ENCODE measurements around the gene CDHR3. TPM values are rescaled to one million over a fixed set of nuclear protein-coding genes. Genes with fewer than 3 reads are reported as not detected.

The CDHR3 gene
- total and polyA plus RNA-seq, 4 donors = 10.5 to 80.3 (median 36.0) TPM

DNA sequence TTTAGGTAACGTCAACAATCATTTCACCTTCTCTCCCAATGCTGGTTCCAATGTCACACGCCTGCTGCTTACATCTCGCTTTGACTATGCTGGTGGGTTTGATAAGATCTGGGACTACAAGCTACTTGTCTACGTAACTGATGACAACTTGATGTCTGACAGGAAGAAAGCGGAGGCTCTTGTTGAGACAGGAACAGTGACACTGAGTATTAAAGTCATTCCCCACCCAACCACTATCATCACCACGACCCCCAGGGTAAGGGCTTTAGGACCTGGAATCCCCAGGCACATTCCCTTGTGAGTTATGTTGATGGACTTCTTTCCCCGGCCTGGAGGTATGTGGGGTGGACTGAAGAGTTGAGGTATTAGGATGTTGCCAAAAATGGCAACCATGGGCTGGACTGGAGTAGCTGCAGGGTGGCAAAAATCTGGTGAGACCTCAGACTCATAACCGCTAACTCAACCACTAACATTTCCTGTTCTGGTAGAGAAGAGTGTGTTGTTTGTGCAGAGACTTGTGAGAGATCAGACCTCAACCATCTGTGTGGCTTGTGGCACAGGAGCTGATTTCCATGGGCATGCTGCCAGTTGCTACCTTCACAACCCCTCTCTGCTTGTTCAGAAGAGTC, 59.2 kb downstream of the CDHR3 start:
- peaks cover 0 to 33% (median 0%) of the 10 kb centered on the region in 5 donors for H3K4me1 ChIP-seq (ENCODE audit: control insufficient read depth in 5 of 5, insufficient read depth in 5 of 5, low read length in 5 of 5)
- H3K4me3 ChIP-seq = no peak overlapping the region
- DNase-seq (no peak), ATAC-seq (ENCODE audit: insufficient read depth, low FRiP score) (peak; percentile 27)
- WGBS, 2 donors = 45 to 71% methylated on average over 8 of the region's 8 CpGs
- no peak overlapping the region for H3K9ac ChIP-seq (ENCODE audit: insufficient read depth in 1 of 2, low read length in 2 of 2)
- H3K36me3 ChIP-seq (ENCODE audit: control insufficient read depth in 4 of 4, insufficient read depth in 4 of 4, low read length in 4 of 4) = no peaks in the 10 kb centered on the region
- no peak for TF ChIP-seq CTCF (IDR thresholded peaks at IDR 0.05; ENCODE audit: control extremely low read depth, extremely low read depth)
- no peaks in the 10 kb centered on the region for H3K27me3 ChIP-seq (ENCODE audit: control insufficient read depth in 3 of 3, insufficient read depth in 3 of 3, low read length in 2 of 3)
- no peak overlapping the region for H3K27ac ChIP-seq (ENCODE audit: low read depth in 1 of 2, low read length in 1 of 2)
- no peaks in the 10 kb centered on the region for H3K9me3 ChIP-seq (ENCODE audit: control insufficient read depth in 4 of 4, insufficient read depth in 3 of 4, low read length in 3 of 4)

- WGBS, 2 donors = 63 to 77% methylated on average over 6 of the region's 6 CpGs
- Histone ChIP-seq H3K36me3 (ENCODE audit: control insufficient read depth in 4 of 4, insufficient read depth in 4 of 4, low read length in 4 of 4) (no peaks in the 10 kb centered on the region), H3K27ac (ENCODE audit: low read depth in 1 of 2, low read length in 1 of 2) (no peak overlapping the region), H3K9me3 (ENCODE audit: control insufficient read depth in 4 of 4, insufficient read depth in 3 of 4, low read length in 3 of 4) (no peaks in the 10 kb centered on the region), H3K9ac (ENCODE audit: insufficient read depth in 1 of 2, low read length in 2 of 2) (no peak overlapping the region), H3K4me1 (ENCODE audit: control insufficient read depth in 5 of 5, insufficient read depth in 5 of 5, low read length in 5 of 5) (peaks cover 0 to 30% (median 0%) of the 10 kb centered on the region in 5 donors), H3K4me3 (no peak overlapping the region), H3K27me3 (ENCODE audit: control insufficient read depth in 3 of 3, insufficient read depth in 3 of 3, low read length in 2 of 3) (no peaks in the 10 kb centered on the region)
- no peak for TF ChIP-seq CTCF (IDR thresholded peaks at IDR 0.05; ENCODE audit: control extremely low read depth, extremely low read depth)
- DNase-seq (no peak), ATAC-seq (ENCODE audit: insufficient read depth, low FRiP score) (no peak)
Observed at GRCh38 chr7:106023369-106024322, 60.6 kb downstream of the CDHR3 start.

DNA sequence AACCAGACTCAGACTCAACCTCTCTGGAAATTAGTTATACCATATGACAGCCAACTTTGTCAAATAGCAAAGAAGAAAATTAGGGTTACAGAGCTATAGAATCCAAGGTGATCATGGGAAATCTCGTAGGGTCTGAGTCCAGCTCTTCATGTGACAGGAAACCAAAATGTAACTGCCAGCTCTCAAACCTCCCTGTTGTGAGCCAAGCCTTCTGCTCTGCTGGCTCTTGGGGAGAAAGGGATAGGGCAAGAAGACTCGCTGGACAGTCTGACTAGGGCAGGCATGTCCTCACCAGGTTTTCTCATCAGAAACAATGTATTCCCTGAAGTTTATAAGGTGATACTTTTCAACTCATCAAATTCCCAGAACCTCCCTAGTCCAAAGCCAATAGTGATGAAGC, 63.0 kb downstream of the CDHR3 start:
- ATAC-seq (ENCODE audit: insufficient read depth, low FRiP score) (no peak), DNase-seq (no peak)
- H3K27ac ChIP-seq (ENCODE audit: low read depth in 1 of 2, low read length in 1 of 2) = no peak overlapping the region
- H3K27me3 ChIP-seq (ENCODE audit: control insufficient read depth in 3 of 3, insufficient read depth in 3 of 3, low read length in 2 of 3) = no peaks in the 10 kb centered on the region
- WGBS, 2 donors = 48 to 77% methylated on average over 2 of the region's 2 CpGs
- no peaks in the 10 kb centered on the region for H3K9me3 ChIP-seq (ENCODE audit: control insufficient read depth in 4 of 4, insufficient read depth in 3 of 4, low read length in 3 of 4)
- H3K4me1 ChIP-seq (ENCODE audit: control insufficient read depth in 5 of 5, insufficient read depth in 5 of 5, low read length in 5 of 5) = peaks cover 0 to 10% (median 0%) of the 10 kb centered on the region in 5 donors
- TF ChIP-seq CTCF (IDR thresholded peaks at IDR 0.05; ENCODE audit: control extremely low read depth, extremely low read depth) = no peak
- H3K4me3 ChIP-seq = no peak overlapping the region
- H3K36me3 ChIP-seq (ENCODE audit: control insufficient read depth in 4 of 4, insufficient read depth in 4 of 4, low read length in 4 of 4) = no peaks in the 10 kb centered on the region
- no peak overlapping the region for H3K9ac ChIP-seq (ENCODE audit: insufficient read depth in 1 of 2, low read length in 2 of 2)
